Ovary (tissue), 9 donors: Measurements from ENCODE around the gene ATP8B4. TPM values are rescaled to one million over a fixed set of nuclear protein-coding genes. Genes with fewer than 3 reads are reported as not detected.

ENCODE experiments used
- DNase-seq, 5 donors: peaks; one replicate each; pipeline ENCODE4 v3.0.0-alpha.2; 2019 to 2020
- H3K27ac ChIP-seq, 2 donors: fragments of 200-600 bp; one replicate each; pipeline versions ENCODE4 v1.5.1 to v1.8.0; 2019 to 2022
- H3K27me3 ChIP-seq: fragments of 200-600 bp; one replicate; pipeline ENCODE4 v1.8.0; 2022
- H3K36me3 ChIP-seq: fragments of 200-600 bp; sonication (generic); one replicate; pipeline ENCODE4 v1.5.1; 2019
- H3K4me1 ChIP-seq: one replicate; pipeline ENCODE4 v1.8.1; 2013; ENCODE audit warnings: mild to moderate bottlenecking, moderate library complexity; ENCODE audit not compliant: insufficient read depth
- H3K4me3 ChIP-seq: fragments of 200-600 bp; sonication (generic); one replicate; pipeline ENCODE4 v1.5.1; 2017
- H3K9me3 ChIP-seq, 2 donors: fragments of 200-600 bp in 1 of 2; sonication (generic) in 1 of 2; one replicate each; pipeline versions ENCODE4 v1.5.1 to v1.8.1; 2013 to 2019; ENCODE audit warnings: mild to moderate bottlenecking in 1 of 2, moderate library complexity in 1 of 2
- EP300 ChIP-seq: sonication (generic); formaldehyde crosslinking; IDR thresholded peaks from one replicate; pipeline ENCODE4 v1.6.1; 2017; ENCODE audit warnings: antibody characterized with exemption
- POLR2A ChIP-seq: fragments of 450-650 bp; IDR thresholded peaks from one replicate; pipeline ENCODE4 v1.6.1; 2017; ENCODE audit warnings: antibody characterized with exemption, mild to moderate bottlenecking, moderate library complexity
- WGBS, 3 donors: extraction: QIAGEN DNeasy Blood & Tissue Kit in 1 of 3; methylation state at CpG; one replicate each; pipeline versions ENCODE4 v1.1.5 to v1.1.7; 2013 to 2017; 5-methylcytosine and 5-hydroxymethylcytosine counted together
- intact Hi-C, 4 donors: fragments of 100-400 bp; cut with DNase I; formaldehyde crosslinking; loops; one replicate each; pipeline versions ENCODE4 v1.11.0 to v1.15.1; 2022 to 2023
- polyA plus RNA-seq, 2 donors: library from polyadenylated mRNA; stranded (reverse); fragments of 200-250 nt in 1 of 2; fragments of 350-450 nt in 1 of 2; fragmentation: Illumina TruSeq in 1 of 2; extraction: RNeasy Lipid Tissue Mini Kit (QIAGEN cat#74804) in 1 of 2; gene quantifications; one replicate each; pipeline ENCODE4 v1.2.3, GENCODE V29; 2013 to 2014
- total RNA-seq, 7 donors: library from RNA; depleted of rRNA in 2 of 7; stranded (reverse); fragments of >200 nt in 2 of 7; fragmentation: NEBNext Ultra II Directional in 3 of 7; extraction: Animal tissue kit (Norgen Biotek cat#: 25700) in 3 of 7; gene quantifications; one replicate each; pipeline versions ENCODE4 v1.1.0 to v1.2.4, GENCODE V29; 2016 to 2023
- TF ChIP-seq, protein P1 (sequence below), 3 donors: fragments of 450-650 bp in 2 of 3; fragments of 200-600 bp in 1 of 3; IDR thresholded peaks; one replicate each; pipeline versions ENCODE4 v1.5.1 to v1.8.0; 2016 to 2022; ENCODE audit warnings: antibody characterized with exemption in 3 of 3, mild to moderate bottlenecking in 1 of 3
- donor health status: DM: no; HTN: no; CAD: no; lungs with moderate emphysema.
- donor health status: DM: no; HTN: no; CAD: no.
- donor health status: Bipolar disorder and iron deficiency.
- donor health status: DM: yes; HTN: yes; CAD: no.
- donor health status: DM: no; HTN: no; CAD: no.
- donor health status: DM: yes; HTN: yes; CAD: no.

Gene ATP8B4
- total and polyA plus RNA-seq, 9 donors, result 3.7 to 14.4 (median 7.1) TPM

GRCh38 chr15:50151476-50151875, 32.4 kb upstream of the ATP8B4 start:
- Histone ChIP-seq H3K27ac (no peak overlapping the region), H3K4me1 (no peaks in the 10 kb centered on the region), H3K4me3 (no peak overlapping the region), H3K36me3 (no peaks in the 10 kb centered on the region), H3K27me3 (no peaks in the 10 kb centered on the region), H3K9me3 (no peaks in the 10 kb centered on the region)
- 85 to 95% (median 91%) methylated on average over 2 of the region's 2 CpGs for WGBS, 3 donors
- intact Hi-C loops, result no loop called here
- no peak for TF ChIP-seq EP300
- no peak for TF ChIP-seq POLR2A
- TF ChIP-seq, protein P1, sequence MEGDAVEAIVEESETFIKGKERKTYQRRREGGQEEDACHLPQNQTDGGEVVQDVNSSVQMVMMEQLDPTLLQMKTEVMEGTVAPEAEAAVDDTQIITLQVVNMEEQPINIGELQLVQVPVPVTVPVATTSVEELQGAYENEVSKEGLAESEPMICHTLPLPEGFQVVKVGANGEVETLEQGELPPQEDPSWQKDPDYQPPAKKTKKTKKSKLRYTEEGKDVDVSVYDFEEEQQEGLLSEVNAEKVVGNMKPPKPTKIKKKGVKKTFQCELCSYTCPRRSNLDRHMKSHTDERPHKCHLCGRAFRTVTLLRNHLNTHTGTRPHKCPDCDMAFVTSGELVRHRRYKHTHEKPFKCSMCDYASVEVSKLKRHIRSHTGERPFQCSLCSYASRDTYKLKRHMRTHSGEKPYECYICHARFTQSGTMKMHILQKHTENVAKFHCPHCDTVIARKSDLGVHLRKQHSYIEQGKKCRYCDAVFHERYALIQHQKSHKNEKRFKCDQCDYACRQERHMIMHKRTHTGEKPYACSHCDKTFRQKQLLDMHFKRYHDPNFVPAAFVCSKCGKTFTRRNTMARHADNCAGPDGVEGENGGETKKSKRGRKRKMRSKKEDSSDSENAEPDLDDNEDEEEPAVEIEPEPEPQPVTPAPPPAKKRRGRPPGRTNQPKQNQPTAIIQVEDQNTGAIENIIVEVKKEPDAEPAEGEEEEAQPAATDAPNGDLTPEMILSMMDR (IDR thresholded peaks at IDR 0.05), result no peak
- no peak for DNase-seq

DNA sequence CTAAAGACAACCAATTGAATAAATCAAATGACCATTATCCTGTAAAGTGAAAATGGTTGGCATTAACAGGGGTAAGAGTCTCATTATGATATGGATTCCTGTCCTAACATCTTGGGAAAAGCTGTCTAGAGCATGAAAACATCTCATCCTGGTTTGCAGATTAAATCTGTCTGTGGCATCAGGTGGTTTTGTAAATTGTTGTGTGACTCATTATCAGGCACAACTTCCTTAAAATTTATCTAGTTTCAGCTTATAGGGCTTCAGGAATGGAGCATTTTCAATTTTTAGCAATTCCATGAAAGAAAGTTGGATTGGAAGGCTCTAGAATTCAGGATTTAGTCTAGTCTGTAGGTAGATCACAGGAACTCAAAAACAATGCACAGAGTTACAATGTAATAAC, 31.8 kb upstream of the ATP8B4 start:
- intact Hi-C loops, result no loop called here

GRCh38 chr15:50150349-50150748, 31.3 kb upstream of the ATP8B4 start:
- 90 to 95% (median 93%) methylated on average over 3 of the region's 3 CpGs for WGBS, 3 donors
- TF ChIP-seq POLR2A (no peak), EP300 (no peak)
- TF ChIP-seq, protein P1 (IDR thresholded peaks at IDR 0.05), result no peak
- H3K27ac ChIP-seq, result no peak overlapping the region
- no peaks in the 10 kb centered on the region for H3K27me3 ChIP-seq
- H3K9me3 ChIP-seq, result no peaks in the 10 kb centered on the region
- intact Hi-C loops, result no loop called here
- H3K4me1 ChIP-seq, result no peaks in the 10 kb centered on the region
- H3K4me3 ChIP-seq, result no peak overlapping the region
- no peak for DNase-seq
- no peaks in the 10 kb centered on the region for H3K36me3 ChIP-seq

More for the DNA sequence above, 31.8 kb upstream of the ATP8B4 start:
- H3K4me3 ChIP-seq, result no peak overlapping the region
- no peak for DNase-seq
- no peak overlapping the region for H3K27ac ChIP-seq
- no peaks in the 10 kb centered on the region for H3K36me3 ChIP-seq
- no peak for TF ChIP-seq POLR2A
- TF ChIP-seq, protein P1 (IDR thresholded peaks at IDR 0.05), result no peak
- TF ChIP-seq EP300, result no peak
- H3K9me3 ChIP-seq, result no peaks in the 10 kb centered on the region
- no peaks in the 10 kb centered on the region for H3K4me1 ChIP-seq
- no peaks in the 10 kb centered on the region for H3K27me3 ChIP-seq

DNA sequence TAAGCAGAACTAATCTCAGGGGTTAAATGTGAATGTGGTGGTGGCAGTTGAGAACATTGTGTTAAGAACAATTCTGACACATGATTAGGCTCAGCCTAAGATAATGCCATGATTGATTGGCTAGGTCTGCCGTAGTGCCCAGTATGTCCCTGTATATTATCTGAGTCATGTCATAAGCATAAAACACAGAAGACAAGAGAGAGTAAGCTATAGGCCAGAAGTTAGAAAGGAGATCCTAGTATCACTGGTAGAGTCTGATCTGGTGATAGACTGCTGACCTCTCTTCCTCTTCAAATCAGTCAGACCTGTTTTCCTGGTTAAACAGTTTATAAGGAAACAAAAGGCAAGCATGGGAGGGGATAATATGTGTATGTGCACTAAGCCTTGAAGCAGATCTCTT, 30.1 kb upstream of the ATP8B4 start:
- no peak for DNase-seq
- TF ChIP-seq EP300, result no peak
- TF ChIP-seq, protein P1 (IDR thresholded peaks at IDR 0.05), result no peak
- no peak for TF ChIP-seq POLR2A
- 17 to 28% (median 21%) methylated on average over 1 of the region's 1 CpG for WGBS, 3 donors
- Histone ChIP-seq H3K4me3 (no peak overlapping the region), H3K4me1 (no peaks in the 10 kb centered on the region), H3K27ac (no peak overlapping the region), H3K9me3 (no peaks in the 10 kb centered on the region), H3K36me3 (no peaks in the 10 kb centered on the region), H3K27me3 (no peaks in the 10 kb centered on the region)
- intact Hi-C loops, result loop anchor here (5.0 to 10.0 kb wide), 5 partner anchors 244 to 1292 kb away; no protein-coding TSS in a partner anchor
